HPDE6-E6E7 (cell line): ENCODE data around the gene SIGLEC8.
"Not testable (repeated sequence)": the region's sequence is repeated elsewhere in the genome, so short reads cannot be mapped to it uniquely, and the experiment has no call there.

Experiments
- DNase-seq: peaks from one replicate; pipeline ENCODE4 v3.0.0; 2011; ENCODE audit warnings: missing footprints; ENCODE audit errors: extremely low spot score

The SIGLEC8 gene

DNA sequence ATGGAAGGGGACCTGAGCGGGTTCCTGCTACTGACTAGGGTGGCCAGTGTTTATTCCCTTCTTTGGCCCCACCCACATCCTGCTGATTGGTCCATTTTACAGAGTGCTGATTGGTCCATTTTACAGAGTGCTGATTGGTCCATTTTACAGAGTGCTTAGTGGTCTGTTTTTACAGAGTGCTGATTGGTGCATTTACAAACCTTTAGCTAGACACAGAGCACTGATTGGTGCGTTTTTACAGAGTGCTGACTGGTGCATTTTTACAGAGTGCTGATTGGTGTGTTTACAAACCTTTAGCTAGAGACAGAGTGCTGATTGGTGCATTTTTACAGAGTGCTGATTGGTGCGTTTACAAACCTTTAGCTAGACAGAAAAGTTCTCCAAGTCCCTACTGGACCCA is 10.7 kb downstream of the SIGLEC8 start:
- not testable (repeated sequence) for DNase-seq

DNA sequence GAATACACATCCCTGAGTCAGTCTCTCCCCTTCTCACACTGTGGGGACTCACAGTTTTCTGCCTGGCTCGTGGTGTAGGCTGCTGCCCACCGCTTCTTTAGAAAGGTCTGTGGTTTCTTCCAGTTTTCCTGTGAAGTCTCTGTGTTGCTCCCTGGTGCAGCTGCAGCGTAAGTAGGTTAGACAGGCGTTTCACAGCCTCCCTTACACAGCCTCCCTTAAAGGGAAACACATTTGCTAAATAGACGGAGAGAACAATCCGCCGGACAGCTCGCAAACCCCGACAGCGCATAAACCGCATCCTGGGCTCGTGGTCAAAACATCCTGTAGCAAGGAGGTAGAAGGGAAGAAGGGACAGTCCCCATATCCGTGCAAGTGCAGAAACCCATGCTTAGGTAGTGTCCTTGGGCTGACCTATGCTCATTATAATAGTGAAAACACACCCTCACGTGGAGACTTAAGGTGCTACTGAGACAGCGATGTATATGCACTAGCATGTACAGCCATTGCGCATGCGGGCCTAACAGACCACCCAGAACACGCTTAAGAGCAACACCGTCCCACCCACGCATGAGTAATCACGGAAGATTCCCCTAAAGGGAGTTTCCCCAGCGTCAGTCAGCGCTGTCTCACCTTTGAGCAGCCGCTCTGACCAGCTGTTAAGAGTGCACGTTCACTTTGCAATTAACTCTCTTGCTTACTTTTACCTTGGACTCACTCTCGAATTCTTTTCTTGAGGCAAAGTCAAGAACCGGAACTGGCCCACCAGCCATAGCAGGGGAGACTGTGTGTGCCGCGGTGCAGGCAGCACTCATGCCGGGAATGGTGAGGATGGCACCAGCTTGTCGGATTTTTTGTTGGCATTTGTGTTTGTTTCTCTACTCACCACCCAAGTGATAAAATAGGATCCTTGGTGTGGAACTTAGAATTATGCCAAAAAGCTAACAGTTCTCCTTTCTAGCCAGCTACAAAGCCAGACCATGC is 16.6 kb downstream of the SIGLEC8 start:
- no peak for DNase-seq

DNA sequence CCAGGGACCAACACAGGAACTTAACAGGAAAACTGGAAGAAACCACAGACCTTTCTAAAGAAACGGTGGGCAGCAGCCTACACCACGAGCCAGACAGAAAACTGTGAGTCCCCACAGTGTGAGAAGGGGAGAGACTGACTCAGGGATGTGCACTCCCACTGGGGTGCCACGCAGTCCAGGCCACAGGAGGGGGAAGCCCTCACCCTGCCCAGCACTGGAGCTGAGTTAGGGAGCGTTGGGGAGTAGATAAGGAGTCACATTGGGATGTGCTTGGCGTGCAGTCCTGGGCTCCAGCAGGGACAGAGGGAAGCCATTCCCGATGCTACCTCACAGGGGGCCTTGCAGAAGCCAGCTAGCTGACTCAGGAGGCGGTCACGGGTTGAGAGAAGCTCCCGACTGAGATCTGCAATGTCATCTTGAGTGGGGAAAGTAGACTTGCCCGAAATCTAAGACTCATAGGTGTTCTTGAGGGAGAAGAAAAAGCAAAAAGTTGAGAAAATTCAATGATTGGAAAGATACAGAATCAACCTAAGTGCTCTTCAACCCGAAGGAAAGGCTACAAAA is 17.3 kb downstream of the SIGLEC8 start:
- DNase-seq: no peak

DNA sequence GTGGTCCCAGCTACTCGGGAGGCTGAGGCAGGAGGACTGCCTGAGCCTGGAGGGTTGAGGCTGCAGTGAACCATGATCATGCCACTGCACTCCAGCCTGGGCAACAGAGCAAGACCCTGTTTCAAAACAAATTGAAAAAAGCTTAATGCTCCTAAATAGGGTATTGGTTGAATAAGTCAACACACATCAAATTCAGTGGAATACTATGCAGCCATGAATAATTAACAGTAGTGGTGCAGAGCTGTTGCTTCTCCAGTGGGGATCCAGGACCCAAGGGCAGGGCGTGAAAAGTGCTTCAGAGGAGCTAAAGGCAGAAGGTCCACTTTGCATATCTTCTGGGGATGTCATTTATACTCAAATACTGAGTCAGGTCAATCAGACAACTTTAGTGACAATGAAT is 18.2 kb downstream of the SIGLEC8 start:
- no peak for DNase-seq

DNA sequence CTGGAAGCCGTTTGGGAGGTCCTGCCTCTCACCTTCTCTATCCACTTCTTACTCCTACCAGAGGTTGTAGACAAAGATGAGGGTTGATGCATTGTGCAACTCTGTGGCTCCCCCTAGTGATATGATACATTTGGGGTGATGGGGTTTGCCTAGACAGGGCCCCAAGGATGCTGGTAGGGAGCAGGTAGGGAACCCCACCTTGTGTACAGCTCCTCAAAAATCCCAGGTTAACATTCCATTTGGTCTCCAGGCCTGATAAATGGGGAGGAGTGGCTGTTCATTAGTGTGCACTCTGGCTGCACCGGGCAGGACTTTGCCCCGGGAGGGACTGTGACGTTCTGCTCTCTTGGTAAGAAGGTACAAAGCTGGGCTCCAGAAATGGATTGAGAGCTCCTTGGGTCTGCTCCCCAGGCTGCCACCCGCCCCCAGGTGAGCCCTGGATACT is 19.2 kb downstream of the SIGLEC8 start:
- no peak for DNase-seq

DNA sequence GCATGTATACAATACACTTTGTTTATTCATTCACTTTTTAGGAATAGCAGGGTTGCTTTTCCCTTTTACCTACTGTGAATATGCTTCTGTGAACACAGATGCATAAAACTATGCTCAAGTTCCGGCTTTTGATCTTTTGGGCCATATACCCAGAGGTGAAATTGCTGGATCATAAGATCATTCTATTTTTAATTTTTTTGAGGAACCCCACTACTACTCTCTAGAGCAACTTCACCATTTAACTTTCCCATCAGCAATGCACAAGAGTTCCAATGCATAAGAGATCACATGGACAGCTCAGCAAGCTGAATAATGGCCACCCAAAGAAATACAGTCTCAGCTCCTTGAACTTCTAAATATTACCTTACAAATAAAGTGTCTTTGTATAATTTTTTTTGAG is 23.8 kb downstream of the SIGLEC8 start:
- no peak for DNase-seq

DNA sequence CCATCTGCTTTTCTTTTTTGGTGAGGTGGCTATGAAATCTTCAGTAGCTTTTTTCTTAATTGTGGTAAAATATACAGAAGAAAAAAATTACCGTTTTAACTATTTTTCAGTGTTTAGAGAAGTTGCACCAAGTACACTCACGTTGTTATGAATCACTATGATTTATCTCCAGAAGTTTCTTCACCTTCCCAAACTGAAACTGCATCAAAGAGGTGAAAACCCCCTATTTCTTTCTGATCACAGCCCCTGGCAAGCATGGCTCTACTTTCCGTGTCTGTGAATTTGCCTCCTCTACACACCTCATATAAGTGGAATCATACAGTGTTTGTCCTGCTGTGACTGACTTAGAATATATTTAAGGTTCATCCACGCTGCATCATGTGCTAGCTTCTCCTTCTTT is 25.2 kb downstream of the SIGLEC8 start:
- DNase-seq: no peak

DNA sequence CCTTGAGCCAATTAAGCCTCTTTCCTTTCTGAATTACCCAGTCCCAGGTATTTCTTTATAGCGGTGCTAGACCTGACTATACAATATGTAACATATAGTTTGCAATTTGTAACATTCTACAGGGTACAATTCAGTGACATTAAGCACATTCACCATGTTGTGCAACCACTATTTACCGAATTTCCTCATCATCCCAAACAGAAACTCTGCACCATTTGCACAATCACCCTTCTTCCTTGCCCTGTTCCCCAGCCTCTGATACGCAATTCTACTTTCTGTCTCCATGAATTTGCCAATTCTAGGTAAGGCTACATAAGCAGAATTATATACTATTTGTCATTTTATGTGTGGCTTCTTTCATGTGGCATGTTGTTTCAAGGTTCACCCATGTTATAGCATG is 27.1 kb downstream of the SIGLEC8 start:
- no peak for DNase-seq

DNA sequence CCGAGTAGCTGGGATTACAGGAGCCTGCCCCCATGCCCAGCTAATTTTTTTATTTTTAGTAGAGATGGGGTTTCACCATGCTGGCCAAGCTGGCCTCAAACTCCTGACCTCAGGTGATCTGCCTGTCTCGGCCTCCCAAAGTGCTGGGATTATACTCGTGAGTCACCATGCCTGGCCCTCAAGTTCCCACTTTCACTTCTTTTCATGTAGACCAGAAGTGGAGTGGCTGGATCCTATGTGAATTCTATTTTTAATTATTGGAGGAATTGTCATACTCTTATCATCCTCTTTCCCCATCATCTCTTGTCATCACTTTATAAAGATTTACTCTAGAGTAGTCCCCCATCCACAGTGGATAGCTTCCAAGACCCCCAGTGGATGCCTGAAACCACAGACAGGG is 28.0 kb downstream of the SIGLEC8 start:
- no peak for DNase-seq

DNA sequence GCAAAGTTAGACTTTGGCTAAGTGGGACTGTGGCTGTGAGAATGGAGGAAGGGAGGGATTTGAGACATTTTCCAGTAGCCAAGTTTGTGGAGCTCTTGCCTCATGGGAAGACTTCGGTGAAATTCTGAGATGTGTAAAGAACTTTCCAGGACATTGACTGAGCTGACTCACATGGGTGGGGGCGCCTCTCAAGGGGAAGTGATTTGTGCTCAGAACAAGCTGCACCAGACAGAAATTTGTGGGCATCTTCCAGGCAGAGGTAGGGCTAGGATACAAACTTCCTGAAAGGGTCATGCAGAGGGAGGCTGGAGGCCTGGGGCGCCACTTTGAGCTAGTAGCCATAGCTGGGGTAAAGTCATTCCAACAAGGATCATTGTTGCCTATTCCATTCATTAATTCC is 31.1 kb downstream of the SIGLEC8 start:
- no peak for DNase-seq

DNA sequence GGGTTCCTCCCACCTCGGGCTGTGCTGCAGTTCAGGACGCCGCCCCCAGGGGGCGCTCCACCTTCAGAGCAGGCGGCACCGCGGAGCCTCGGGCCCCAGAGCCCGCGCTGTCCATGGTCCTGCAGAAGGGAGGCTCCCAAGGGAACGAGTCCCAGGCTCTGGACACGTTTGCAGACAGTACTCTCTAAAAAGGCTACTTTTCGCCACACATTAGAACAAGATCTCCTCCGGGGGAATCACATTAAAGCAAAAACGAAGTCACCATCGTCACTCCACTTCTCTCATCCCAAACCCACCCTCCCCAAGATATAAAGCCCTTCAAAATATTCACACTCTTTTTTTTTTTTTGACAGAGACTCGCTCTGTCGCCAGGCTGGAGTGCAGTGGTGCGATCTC is 36.2 kb downstream of the SIGLEC8 start:
- DNase-seq: peak; percentile 70

DNA sequence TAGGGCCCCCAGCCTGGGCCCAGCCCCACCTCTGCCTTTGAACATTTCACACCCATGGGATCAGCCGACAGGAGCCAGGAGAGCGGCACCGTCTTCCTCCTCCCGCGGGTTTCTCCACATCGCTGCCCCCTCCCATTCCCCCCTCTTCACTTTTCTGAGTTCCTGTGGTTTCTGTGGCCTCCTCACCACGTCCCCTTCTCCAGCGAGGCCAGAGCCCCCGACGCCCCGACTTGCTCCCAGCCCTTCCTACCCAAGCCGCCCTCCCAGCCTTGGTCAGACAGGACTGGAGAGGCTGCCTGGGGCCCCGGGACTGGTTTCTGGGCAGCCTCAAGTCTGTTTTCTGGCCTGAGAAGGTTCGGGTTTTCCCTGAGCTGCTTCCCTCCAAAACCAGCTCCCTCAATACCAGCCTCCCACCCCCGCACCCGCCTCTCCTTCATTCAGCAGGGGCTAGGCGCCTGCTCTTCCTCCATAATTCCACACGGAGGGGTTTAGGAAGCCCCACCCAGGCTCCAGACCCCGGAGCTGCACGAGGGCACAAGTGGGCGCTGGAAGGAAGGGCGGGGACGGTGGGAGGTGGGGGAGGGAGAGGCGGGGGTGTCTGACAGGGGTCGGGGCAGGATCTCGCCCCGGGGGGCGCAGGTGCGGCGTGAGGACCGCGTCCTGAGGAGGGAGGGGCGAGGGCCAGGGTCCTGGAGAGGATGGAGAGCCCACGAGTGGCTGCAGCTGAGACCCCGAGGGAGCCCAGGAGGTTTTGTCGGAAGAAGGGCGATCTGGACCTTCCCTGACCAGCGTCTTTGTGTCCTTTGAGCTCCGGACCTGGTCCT is 36.8 kb downstream of the SIGLEC8 start:
- no peak for DNase-seq

DNA sequence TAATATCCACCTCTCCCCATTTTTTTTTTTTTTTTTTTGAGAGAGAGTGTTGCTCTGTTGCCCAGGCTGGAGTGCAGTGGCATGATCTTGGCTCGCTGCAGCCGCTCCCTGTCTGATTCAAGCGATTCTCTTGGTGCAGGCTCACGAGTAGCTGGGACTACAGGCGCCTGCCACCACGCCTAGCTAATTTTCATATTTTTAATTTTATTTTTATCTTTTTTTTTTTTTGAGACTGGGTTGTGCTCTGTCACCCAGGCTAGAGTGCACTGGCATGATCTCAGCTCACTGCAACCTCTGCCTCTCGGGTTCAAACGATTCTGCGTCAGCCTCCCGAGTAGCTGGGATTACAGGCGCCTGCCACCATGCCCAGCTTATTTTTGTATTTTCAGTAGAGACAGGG is 37.7 kb downstream of the SIGLEC8 start:
- DNase-seq: not testable (repeated sequence)

DNA sequence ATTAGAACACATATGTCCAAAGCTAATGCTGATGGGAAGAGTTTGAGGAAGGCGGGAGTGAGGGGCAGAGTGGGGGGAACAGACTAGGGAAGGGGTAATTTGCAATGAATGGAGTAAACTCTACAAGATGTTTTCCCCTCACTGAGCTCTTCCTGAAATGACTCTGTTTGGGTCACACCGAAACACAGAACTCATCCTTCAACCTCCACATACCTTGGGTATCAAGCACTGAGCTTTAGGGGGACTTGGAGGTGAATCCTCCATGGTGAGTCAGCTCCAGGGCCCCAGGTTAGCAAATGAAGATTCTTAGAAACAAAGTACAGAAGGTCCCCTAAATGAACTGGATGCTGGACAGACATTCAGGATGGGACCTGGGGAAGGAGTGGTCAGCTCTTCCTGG is 39.5 kb downstream of the SIGLEC8 start:
- no peak for DNase-seq

DNA sequence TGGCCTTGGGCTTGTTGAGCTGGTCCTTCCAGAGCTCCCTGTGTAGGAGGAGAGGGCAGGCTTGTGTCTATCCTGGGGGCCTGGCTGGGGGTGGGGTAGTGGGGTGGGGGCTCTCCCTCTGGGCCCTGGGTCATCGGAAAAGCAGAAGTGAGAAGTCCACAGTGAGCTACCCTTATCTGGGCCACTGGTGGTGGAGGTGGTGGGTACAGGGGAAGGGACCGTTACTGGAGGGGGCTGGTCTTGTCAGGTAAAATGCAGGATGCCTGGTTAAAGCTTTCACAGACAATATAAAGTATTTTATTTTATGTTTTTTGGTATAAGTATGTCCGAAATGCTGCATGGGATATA is 40.5 kb downstream of the SIGLEC8 start:
- no peak for DNase-seq

DNA sequence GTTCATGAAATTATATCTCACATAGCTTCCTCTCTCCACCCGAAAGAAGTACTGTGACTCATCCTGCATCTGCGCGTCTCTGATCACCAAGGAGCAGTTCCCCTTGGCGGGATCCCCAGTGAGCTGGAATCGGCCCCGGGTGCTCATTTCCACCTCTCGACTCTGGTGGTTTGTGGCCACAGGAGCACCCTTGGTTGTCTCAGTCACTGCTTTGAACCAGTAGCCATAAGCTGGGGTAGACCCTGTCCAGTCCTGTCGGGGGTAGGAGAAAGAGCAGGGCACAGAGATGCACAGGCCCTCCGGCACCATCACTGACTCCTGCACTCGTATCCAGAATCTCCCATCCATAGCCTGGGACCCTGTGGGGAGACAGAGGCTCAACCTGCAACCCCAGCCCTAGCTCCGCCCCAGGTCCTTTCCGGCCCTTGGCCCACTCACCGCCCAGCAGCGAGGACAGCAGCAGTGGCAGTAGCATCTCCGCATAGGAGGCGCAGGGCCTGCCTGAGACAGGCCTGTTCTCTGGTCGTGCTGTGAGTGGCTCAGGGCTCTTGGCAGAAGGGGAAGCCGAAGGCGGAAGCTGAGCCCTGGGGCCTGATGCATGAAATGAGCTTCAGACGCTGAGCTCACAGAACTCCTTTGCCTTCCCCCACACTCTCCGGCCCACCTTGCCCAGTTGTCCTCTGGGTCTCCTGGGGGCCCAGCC is 41.0 kb downstream of the SIGLEC8 start, which contains the start of gene SIGLEC10:
TSS of gene SIGLEC10 (minus strand) at position 536 of the 703 bp plus-strand sequence. CDS start at position 475, 61 bp downstream.
- no peak for DNase-seq

DNA sequence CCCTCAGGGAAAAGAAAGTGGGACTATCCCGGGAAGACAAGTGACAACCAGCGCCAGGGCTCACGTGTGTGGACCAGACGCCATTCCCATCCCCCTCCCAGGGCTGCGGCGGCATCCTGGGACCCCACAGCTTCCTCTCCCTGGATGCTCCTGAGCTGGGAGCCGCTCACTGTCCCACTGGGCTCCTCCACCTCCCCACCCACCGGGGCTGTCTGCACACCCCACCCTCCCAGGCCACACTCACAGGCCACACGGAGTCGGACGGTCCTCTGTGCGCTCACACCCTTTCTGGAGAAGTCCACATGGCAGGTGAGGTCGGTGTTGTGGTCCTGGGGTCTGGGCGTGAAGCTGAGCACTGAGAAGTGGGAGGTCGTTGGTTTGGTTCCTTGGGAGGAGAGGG is 41.8 kb downstream of the SIGLEC8 start:
- DNase-seq: not testable (repeated sequence)

DNA sequence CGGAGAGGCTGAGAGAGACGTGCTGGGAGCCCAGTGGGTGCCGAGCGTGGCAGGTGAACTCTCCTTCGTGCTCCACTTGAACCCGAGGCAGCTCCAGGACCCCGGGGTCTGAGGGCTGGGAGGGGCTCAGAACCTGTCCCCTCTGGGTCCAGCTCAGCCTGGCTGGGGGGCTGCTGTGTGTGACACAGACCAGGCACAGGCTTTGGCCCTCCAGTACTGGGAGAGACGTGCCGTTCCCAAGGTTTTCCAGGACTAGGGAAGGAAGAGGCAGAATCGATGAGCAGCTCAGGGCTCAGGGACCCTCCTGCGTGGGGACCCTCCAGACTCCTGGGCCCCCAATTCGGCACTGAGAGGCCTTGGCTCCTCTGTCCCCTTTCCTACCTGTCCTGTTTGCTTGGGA is 43.1 kb downstream of the SIGLEC8 start:
- no peak for DNase-seq

DNA sequence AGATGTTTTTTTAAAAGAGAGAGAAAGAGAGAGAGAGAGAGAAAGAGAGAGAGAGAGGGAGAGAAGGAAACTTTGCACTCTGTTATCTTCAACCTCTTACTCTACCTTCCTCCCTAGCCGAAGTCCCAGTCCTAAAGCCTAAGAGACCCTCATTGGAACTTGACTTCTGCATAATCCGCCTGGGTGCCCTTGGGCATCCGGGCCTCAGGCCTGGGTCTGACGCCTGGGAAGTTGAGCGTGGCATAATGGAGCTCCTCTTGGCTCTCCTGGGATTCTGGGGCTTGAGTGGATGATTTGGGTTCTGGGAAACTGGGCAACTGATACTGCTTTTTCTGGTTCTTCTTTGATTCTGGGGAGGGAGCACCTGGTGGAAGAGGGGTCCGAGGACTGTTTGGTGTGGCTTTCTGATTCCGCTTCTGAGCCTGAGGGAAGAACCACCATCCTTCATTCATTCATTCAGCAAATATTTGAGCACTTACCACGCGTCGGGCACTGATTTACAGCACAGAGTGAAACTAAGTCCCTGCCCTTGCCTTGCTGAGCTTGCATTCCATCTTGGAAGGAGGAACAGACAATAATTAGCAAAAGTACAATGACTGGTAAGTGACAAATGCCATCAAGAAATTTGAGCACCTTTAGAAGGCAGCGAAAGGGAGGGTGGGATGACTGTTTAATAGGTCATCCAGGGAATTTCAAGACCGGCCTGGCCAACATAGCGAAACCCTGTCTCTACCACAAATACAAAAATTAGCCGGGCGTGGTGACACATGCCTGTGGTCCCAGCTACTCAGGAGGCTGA is 47.1 kb downstream of the SIGLEC8 start:
- no peak for DNase-seq

DNA sequence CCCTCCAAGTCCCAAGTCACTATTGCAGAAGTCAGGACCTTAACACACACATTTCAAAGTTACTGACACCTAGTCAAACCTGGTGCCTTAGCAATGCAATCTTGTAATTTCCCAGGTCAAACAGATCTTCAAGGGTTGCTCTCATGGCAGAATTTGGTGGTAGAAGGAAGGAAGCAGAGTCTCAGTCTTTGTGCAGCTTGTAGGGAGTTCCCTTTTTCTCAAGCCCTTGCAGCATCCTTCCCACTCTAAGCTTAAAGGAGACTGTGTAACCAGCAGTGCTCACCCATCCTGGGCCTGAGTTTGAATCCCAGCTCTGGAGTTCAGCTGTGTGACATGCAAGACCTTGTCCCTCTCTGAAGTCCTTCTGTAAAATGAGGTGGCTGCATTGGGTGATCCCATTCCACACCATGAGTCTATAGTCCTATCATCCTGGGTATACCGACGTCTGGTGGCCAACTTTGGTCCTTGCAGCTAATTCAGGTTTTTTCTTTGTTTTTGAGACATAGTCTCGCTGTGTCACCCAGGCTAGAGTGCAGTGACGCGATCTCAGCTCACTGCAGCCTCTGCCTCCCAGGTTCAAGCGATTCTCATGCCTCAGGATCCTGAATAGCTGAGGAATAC is 50.6 kb downstream of the SIGLEC8 start:
- peak; percentile 26 for DNase-seq
